ENCODE data around the gene COL27A1.

DNA sequence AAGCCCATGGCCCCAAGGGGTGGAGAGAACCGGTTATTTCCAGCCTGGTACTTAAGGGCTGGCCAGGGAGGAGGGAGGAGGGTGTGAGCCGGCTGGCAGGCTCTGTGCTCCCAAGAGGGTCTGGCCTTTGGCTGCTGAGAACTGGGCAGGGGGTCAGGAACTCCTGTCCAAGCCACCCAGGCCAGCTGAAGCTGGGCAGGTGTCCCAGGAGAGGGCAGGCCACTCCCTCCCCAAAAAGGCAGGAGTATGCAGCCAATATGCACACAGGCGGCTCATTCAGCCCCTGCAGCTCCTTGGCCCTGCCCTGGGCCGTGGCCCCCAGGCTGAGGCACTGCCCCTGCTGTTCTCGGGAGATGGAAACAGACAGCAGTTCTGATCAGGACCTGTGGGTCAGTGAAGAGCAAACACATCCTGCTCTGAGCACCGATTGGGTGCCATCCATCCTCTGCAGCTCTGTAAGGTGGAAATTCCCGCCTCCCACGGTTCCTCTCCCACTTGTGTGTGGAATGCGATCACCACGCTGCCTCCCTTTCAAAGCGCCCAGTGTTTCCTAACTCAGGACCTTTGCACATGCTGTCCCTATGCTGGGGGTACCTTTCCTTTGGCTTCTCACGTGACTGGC is 39.1 kb upstream of the COL27A1 start:
- TF ChIP-seq ESRRA (IDR thresholded peaks at IDR 0.05; ENCODE audit: borderline replicate concordance, low read length) (no peak), CTCF (IDR thresholded peaks at IDR 0.05) (no peak)

All from A549 (cell line).